IPS-18c (cell line): ENCODE data around the gene TMEM234.
"Not testable (repeated sequence)": the region's sequence is repeated elsewhere in the genome, so short reads cannot be mapped to it uniquely, and the experiment has no call there.

ENCODE experiments used
- H3K4me3 ChIP-seq: 2 replicates; pipeline ENCODE4 v1.7.0; 2013; ENCODE audit warnings: low read depth, mild to moderate bottlenecking, low read length, moderate library complexity; ENCODE audit not compliant: insufficient read depth
- H3K9me3 ChIP-seq: one replicate; pipeline ENCODE4 v1.6.1; 2013; ENCODE audit warnings: mild to moderate bottlenecking, low read length, moderate library complexity; ENCODE audit not compliant: control insufficient read depth, insufficient read depth

TMEM234 gene

DNA sequence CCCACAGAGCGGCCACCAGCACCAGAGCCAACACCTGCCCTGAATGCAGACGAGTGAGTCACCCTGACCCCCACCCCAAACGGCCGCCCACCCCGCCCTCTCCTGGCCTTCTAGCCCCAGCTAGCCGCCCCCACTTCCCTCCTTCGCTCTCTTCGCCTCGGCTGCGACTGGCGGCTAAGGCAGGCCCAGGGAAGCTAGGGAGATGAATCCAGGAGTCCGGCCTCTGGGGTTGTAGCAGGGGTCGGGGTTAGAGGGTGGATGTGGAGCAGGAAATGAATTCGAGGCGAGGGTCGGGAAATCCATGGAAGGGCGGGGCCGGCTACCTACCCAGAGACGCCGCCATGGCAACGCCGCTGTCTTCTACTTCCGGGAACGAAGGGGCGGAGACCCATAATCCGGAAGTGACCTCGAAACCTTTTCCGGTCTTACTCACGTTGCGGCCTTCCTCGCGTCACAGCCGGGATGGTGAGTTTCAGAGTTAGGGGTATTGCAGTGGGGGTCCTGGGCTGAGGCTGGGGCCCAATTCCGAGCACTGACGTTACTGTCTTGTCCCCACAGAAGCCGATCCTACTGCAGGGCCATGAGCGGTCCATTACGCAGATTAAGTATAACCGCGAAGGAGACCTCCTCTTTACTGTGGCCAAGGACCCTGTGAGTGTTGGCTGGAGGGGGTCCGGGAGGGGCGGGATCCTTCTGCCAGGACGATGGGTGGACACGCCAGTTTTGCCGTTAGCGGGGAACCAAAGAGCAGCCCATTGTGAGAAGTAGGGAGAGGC is at the start of gene TMEM234, which contains the start of gene EIF3I:
Gene TMEM234, minus strand, starts transcription at position 374 of the 776 bp plus-strand sequence. Its CDS starts 31 bp downstream, at position 343.
Gene EIF3I, plus strand, starts transcription at position 428 of the 776 bp plus-strand sequence. Its CDS starts 35 bp downstream, at position 463.
- Histone ChIP-seq H3K9me3 (no peaks in the 10 kb centered on the region), H3K4me3 (peak within 1 kb of the TSS; percentile 96)

DNA sequence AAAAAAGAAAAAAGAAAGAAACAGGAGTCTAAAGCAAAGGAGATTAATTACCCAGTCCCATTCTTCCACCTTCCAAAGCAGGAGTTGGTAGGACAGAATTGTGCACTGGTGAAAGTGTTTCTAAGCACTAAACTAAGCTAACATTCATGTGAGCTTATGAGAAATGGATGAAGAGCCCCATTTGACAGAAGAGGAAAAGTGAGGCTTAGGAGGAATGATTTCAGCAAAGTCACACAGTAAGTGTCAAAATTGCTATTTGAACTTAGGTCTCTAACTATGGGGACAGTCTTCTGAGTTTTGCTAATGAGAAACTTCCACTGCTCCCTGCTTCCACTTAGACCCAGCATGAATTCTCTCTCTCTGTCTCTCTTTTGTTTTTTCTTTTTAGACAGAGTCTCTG is 47.6 kb upstream of the TMEM234 start:
- Histone ChIP-seq H3K4me3 (no peak overlapping the region), H3K9me3 (no peaks in the 10 kb centered on the region)

DNA sequence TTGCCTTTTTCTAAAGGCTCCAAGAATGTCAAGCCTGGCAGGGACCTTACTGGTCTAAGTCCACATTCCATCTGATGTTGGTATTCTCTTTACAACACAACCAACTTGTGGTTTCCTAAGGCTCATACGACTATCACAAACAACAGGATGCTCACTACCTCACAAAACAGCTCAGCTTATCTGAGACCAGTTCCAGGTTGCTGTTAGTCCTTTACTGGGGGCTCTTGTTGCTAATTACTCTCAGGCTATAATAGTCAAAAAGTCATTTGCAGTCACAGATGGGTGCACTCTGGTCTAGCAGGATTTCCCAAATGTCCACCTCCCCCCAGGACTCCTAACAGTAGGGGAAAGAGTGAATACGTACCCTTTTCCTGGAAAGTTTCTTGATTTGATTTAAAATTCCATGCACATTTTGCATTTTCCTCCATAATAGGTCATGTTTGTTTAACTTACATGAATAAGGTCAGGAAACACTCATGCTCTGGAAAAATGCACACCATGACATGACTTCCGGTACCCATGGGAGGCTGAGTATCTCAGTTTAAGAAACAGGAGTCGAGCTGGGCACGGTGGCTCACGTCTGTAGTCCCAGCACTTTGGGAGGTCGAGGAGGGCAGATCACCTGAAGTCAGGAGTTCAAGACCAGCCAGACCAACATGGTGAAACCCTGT is 44.9 kb upstream of the TMEM234 start:
- H3K4me3 ChIP-seq, result no peak overlapping the region
- no peaks in the 10 kb centered on the region for H3K9me3 ChIP-seq

DNA sequence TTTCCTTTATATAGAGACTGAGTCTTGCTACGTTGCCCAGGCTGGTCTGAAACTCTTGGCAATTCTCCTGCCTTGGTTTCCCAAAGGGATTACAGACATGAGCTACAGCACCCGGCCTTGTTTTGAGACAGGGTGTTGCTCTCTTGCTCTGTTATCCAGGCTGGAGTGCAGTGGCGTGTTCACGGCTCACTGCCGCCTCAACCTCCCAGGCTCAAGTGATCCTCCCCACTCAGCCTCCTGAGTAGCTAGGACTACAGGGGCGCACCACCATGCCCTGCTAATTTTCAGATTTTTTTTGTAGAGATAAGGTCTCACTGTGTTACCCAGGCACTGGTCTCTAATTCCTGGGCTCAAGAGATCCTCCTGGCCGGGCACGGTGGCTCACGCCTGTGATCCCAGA is 43.7 kb upstream of the TMEM234 start:
- no peak overlapping the region for H3K4me3 ChIP-seq
- no peaks in the 10 kb centered on the region for H3K9me3 ChIP-seq

DNA sequence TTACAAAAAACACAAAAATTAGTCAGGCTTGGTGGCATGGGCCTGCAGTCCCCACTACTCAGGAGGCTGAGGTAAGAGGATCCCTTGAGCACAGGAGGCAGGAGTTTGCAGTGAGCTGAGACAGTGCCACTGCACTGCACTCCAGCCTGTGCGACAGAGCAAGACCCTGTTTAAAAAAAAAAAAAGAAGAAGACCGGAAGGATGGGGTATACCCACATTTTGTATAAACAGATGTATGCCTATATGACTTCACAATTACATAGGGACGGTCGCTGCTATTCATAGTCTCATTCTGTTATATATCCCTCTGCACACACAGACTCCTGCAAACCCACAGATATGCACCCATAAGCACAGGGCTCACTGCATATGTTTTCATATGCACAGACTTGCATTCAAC is 41.6 kb upstream of the TMEM234 start:
- no peak overlapping the region for H3K4me3 ChIP-seq

DNA sequence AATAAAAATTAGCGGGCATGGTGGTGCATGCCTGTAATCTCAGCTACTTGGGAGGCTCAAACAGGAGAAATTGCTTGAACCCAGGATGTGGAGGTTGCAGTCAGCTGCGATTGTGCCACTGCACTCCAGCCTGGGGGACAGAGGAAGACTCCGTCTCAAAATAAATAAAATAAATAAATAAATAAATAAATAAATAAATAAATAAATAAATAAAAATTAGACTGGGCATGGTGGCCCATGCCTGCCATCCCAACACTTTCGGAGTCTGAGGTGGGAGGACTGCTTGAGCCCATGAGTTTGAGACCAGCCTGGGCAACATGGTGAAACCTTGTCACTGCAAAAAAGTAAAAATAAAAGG is 41.1 kb upstream of the TMEM234 start:
- not testable (repeated sequence) for H3K4me3 ChIP-seq, H3K9me3 ChIP-seq

More for the DNA sequence above, 41.6 kb upstream of the TMEM234 start:
- H3K9me3 ChIP-seq, result no peaks in the 10 kb centered on the region

DNA sequence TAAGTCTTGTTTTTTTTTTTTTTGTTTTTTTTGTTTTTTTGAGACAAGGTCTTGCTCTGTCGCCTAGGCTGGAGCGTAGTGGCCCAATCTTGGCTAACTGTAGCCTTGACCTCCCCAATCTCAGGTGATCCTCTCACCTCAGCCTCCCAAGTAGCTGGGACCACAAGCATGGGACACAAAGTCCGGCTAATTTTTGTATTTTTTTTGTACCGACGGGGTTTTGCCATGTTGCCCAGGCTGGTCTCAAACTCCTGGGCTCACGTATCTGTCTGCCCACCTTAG is 35.0 kb upstream of the TMEM234 start:
- H3K9me3 ChIP-seq, result no peaks in the 10 kb centered on the region
- no peak overlapping the region for H3K4me3 ChIP-seq

DNA sequence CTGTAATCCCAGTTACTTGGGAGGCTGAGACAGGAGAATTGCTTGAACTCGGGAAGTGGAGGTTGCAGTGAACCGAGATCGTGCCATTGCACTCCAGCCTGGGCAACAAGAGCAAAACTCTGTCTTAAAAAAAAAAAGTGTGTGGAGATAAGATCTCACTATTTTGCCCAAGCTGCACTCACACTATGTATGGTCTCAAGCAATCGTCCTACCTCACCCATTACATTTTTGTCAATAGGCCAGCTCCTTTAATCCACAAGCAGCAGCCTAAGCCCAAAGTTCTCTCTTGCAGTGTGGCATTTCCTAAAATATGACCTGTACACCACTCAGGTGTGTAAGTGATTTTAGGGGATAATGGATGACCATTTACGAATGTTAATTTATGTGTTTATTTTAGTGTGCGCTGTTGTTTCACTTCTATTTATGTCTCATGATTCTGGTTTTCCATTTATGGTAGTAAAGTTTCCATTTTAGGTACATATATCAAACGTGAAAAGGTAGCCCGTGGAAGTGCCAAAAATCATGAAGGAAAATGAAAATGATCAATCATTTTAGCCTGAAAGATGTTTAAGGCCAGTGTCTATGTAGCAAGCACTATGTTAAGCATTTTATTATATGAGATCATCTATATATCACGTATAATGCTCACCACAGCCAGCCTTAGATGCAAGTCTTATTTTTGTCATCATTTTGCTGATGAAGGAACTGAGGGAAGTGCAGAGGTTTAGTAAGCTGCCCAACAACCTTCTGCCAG is 34.5 kb upstream of the TMEM234 start:
- H3K9me3 ChIP-seq, result no peaks in the 10 kb centered on the region

DNA sequence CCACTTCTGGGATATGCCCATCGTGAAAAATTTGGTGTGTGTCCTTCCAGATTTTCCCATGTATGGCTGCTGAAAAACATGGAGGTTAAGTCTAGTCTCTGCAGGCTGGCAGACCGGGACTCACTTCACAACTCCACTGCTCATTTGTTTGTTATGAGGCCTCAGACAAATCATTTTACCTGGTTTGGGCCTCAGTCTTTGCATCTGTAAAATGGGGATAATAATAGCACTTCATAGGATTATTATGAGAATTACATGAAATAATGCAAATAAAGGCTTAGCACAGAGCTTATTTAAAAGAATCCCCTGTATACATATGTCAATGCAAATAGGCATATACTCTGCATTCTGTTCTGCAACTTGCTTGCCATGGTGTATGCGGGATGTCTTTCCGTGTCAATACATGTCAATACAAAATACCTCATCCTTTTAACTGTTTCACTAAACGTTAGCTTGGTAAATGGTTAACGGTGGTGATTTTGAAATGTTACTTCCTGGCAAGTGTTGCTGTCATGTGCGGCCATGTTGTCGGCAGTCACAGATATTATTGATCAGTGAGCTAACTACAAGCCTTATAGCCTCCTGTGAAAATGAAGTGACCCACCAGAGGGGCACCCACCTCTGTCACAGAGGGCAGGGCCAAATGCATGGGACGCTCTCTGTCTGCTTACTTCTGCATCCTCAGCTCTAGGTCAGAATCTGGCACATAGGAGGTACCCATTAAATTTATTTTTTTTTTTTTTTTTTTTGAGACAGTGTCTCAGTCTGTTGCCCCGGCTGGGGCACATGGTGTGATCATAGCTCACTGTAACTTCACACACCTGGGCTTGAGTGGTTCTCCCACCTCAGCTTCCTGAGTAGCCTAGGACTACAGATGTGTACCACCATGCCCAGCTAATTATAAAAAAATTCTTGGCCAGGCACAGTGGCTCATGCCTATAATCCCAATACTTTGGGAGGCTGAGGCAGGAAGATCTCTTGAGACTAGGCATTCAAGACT is 33.2 kb upstream of the TMEM234 start:
- H3K4me3 ChIP-seq, result no peak overlapping the region
- H3K9me3 ChIP-seq, result no peaks in the 10 kb centered on the region

More for the DNA sequence above, 34.5 kb upstream of the TMEM234 start:
- no peak overlapping the region for H3K4me3 ChIP-seq

DNA sequence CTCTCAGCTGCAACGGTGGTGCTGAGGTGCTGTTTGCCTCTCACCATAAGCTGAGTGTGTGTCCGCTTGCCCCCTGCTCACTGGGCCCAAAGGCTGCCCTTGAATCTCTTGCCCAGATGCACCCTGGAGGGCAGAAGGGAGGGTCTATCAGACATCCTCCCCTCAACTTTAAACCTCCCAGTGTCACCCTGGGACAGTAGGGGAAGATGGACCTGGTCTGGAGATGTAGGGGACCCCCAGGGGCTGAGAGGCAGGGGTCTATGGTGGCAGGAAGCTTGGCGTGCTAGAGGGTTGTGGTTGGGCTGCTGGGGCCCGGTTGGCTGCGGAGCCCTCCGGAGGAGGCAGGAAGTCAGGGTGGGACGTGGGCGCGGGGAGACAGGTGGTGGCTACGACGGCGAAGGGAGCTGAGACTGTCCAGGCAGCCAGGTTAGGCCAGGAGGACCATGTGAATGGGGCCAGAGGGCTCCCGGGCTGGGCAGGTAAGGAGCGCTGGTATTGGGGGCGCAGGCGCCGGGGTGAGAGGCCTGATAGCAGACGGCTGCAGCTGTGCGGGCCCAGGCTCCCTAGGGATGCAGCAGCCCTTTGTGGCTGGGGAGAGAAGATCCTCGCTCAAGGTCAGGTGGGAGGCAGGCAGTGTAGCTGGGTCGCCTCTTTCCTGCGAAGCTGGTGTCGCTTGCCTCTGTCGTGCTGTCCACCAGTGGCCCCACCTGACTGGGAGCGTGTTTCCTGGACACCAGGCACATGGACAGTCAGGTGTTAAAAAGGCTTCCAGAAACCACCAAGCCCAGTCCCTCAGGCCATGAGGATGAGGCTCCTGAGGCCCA is 29.0 kb upstream of the TMEM234 start, which contains the start of gene LCK:
Gene LCK, plus strand, starts transcription at position 373 of the 824 bp plus-strand sequence. CDS start 23,065 bp downstream, outside the sequence.
- no peak within 1 kb of the TSS for H3K4me3 ChIP-seq

DNA sequence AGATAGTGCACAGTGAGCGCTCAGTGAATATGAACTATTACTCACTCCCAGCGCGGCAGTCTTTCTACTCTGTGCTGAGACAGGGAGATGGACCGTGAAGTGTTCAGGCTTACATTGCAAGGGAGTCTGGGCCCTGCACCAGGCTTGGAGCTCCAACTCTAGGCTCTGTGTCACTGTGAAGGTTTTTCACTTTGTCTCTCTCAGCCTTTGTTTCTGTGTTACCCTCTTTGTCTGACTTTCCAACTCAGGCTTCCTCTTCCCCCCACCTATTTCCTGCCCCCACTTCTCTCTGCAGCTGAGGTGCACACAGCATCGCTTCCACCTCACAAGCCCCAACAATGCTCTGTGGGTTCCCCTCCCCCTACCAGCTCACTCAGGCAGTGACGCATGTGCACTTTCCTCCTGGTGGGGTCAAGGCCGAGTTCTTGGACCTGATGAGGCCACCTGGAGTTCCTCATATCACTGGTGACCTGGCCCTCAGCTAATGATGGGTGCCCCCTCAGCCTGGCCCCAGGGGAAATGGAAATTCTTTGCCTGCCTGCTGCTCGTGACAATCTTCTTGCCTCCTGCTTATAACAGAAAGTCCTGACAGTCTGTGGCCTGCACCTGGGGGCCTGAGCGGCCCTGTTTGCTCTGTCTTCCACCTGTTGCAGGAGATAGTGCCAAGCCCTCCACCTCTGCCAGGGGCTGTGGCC is 27.8 kb upstream of the TMEM234 start:
- H3K4me3 ChIP-seq, result no peak overlapping the region
- H3K9me3 ChIP-seq, result no peaks in the 10 kb centered on the region

More for the DNA sequence above, 29.0 kb upstream of the TMEM234 start, which contains the start of gene LCK:
- no peaks in the 10 kb centered on the region for H3K9me3 ChIP-seq

DNA sequence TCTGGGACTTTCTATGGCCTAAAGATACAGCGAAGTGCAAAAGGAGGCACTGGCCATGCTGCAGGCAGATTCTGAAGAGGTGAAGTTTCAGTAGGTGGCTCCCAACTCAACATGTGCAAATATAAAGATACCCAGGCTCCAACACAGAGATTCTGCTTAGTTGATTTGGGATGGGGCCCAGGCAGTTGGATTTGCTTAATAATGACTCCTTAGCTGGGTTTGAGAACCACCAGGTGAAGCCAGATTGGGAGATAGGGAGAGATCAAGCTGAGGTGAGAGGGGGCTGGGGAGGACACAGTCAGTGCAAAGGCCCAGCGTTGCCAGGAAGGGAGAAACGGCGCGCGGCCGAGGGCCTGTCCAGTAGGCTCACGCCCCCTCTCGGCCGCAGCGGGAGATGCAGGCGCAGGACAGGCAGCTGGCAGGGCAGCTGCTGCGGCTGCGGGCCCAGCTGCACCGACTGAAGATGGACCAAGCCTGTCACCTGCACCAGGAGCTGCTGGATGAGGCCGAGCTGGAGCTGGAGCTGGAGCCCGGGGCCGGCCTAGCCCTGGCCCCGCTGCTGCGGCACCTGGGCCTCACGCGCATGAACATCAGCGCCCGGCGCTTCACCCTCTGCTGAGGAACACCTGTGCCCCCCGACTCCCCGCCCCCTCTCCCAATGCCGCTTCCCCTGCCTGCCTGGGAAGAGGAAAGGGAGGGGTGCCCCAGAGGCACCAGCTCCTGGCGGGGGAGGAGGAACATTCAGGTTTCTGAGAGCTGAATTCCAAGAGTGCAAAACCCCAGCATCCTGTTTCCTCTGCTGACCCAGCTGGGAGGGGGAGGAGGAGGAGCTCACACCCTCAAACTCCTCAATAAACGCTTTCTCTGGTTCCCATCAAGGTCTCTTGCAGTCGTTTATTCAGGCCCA is 26.1 kb upstream of the TMEM234 start:
- Histone ChIP-seq H3K4me3 (peak overlapping the region; percentile 49), H3K9me3 (no peaks in the 10 kb centered on the region)

DNA sequence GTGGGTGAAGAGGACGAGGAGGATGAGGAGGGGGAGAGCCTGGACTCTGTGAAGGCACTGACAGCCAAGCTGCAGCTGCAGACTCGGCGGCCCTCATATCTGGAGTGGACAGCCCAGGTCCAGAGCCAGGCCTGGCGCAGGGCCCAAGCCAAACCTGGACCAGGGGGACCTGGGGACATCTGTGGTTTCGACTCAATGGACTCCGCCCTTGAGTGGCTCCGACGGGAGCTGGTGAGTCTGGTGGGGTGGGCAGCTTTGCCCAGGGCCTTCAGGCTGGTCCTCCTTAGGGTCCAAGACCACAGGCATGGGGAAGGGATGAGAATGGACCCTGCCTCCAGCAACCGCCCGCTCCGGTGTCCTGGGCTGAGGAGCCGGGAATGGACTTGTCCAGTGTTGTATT is 25.3 kb upstream of the TMEM234 start:
- Histone ChIP-seq H3K9me3 (no peaks in the 10 kb centered on the region), H3K4me3 (no peak overlapping the region)

DNA sequence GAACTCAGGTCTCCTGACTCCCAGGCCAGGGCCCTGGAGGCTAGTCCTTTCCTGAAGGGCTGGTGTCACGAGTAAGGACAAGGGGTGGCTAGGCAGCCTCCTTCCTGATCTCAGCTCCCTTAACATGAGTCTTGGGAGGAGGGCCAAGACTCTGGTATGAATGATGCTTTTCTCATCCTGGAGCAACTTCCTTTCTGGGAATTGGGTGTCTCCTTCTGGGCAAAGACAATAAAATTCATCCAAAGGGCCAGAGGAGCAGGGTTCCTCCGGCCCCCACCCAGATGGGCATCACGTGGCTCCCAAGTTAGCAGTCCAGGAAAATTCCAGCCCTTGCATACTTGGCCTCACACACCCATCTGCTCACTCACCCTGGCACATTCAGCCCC is 24.7 kb upstream of the TMEM234 start, which contains the start of gene FAM167B:
Gene FAM167B, plus strand, starts transcription at position 335 of the 386 bp plus-strand sequence. CDS start 200 bp downstream, outside the sequence.
- no peak within 1 kb of the TSS for H3K4me3 ChIP-seq
- H3K9me3 ChIP-seq, result no peaks in the 10 kb centered on the region
